ENCODE results near the gene NDRG2. TPM values are rescaled to one million over a fixed set of nuclear protein-coding genes. Genes with fewer than 3 reads are reported as not detected.
A peak's percentile ranks its signal among the peaks of the same experiment; 100 is the strongest.

The NDRG2 gene
- total RNA-seq, 1 donor = not detected

DNA sequence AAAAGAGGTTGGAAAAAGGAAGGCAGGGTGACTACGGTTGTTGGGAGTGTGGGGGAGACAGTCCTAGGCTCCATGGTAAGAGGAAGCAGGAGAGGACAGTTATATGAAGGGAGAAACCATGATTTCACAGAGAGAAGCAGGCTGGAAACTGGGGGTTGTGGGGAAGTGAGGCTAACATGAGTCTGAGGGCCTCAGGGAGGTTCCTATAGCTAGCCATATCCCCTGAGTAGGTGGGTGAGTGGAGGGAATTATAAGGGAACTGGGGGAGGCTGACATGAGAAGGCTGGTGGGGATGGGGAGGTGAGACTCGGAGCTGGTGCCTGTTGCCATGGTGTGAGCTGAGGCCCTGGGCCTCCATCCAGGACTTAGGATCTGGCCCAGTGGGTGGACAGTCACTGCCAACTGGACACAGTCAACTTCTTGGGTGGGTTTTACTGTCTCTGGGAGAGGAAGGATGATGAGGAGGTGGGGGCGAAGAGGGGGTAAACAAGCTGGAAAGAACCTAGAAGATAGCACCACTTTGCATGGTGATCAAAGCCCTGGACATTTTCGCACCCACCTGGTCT lies 8.4 kb upstream of the NDRG2 start:
- H3K4me3 ChIP-seq (ENCODE audit: low read depth, low read length) = no peak overlapping the region
- TF ChIP-seq, protein P1, sequence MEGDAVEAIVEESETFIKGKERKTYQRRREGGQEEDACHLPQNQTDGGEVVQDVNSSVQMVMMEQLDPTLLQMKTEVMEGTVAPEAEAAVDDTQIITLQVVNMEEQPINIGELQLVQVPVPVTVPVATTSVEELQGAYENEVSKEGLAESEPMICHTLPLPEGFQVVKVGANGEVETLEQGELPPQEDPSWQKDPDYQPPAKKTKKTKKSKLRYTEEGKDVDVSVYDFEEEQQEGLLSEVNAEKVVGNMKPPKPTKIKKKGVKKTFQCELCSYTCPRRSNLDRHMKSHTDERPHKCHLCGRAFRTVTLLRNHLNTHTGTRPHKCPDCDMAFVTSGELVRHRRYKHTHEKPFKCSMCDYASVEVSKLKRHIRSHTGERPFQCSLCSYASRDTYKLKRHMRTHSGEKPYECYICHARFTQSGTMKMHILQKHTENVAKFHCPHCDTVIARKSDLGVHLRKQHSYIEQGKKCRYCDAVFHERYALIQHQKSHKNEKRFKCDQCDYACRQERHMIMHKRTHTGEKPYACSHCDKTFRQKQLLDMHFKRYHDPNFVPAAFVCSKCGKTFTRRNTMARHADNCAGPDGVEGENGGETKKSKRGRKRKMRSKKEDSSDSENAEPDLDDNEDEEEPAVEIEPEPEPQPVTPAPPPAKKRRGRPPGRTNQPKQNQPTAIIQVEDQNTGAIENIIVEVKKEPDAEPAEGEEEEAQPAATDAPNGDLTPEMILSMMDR (IDR thresholded peaks at IDR 0.05; ENCODE audit: insufficient read depth, low read depth, low read length) = no peak
- DNase-seq (ENCODE audit: low read depth) = no peak

DNA sequence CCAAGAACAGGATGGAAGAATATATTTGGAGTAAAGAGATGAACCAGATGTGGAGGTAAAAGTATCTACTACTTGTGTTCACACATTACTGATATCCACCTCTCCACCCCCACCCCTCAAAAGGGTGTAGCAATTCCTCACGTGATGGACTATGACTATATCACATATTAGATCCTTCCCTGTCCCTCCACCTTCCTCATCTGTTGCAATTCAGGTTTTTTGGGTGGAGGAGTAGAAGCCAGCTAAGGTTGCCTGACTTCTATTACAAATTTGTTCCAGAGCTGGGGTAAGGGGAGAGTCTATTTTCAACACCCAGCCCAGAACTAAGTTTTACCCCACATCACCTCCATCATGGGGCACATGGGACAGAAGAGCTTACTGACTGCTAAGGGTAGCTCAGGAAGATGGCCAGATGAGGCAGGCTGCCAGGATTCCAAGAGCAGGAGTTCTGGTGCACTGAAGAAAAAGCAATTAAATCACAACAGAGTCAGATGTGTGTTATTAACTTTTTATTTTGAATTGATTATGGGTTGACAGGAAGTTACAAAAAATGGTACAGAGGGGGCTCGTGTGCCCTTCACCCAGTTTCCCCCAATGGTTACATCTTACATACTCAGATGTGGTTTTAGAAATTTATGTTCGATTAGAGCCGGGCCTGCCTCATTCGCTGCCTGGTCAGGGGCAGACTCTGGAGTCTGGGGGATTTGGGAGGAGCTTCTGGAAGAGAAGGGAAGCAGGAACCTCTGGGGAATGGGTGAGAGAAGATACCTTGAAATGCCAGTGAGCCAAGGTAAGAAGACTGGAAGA lies 7.7 kb upstream of the NDRG2 start:
- DNase-seq (ENCODE audit: low read depth) = no peak
- no peak overlapping the region for H3K4me3 ChIP-seq (ENCODE audit: low read depth, low read length)

DNA sequence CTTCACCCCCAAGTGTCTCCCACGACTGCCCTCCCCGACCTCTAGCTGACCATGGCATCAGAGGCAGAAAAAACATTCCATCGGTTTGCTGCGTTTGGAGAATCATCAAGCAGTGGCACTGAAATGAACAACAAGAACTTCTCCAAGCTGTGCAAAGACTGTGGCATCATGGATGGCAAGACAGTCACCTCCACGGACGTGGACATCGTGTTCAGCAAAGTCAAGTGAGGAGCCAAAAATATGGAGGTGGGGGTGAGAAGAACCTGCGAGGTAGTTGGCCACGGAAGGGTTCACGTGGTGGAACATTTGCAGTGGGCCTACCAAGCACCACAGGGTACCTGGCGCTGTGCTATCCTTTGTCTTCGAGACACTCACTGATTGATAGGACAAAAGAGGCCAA lies 5.7 kb upstream of the NDRG2 start:
- no peak for DNase-seq (ENCODE audit: low read depth)
- TF ChIP-seq, protein P1 (IDR thresholded peaks at IDR 0.05; ENCODE audit: insufficient read depth, low read depth, low read length) = no peak
- no peak overlapping the region for H3K4me3 ChIP-seq (ENCODE audit: low read depth, low read length)

More for the DNA sequence above, 7.7 kb upstream of the NDRG2 start:
- TF ChIP-seq, protein P1 (IDR thresholded peaks at IDR 0.05; ENCODE audit: insufficient read depth, low read depth, low read length) = no peak

DNA sequence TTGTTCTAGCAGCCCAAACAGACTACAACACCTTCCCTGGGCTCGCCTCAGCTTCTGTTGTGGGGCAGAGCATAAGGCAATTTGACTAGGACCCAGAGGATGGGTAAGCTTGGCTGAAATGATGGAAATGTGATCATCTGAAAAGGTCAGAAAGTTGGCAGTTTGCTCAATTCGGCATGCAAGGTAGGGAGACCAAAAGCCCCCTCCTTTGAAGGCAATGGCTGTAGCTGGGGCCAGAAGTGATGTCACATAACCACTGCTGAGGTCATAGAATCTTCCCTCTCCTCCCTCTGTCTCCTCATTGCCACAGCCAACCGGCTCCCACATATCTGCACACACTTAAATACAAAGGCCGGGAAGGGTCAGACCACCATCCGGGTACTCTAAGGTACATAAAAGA lies 5.1 kb upstream of the NDRG2 start, which contains the start of gene TPPP2:
Gene TPPP2 (plus strand): TSS at position 301 of the 400 bp plus-strand sequence. CDS start 365 bp downstream, outside the sequence.
- TF ChIP-seq, protein P1 (IDR thresholded peaks at IDR 0.05; ENCODE audit: insufficient read depth, low read depth, low read length) = no peak
- no peak for DNase-seq (ENCODE audit: low read depth)

DNA sequence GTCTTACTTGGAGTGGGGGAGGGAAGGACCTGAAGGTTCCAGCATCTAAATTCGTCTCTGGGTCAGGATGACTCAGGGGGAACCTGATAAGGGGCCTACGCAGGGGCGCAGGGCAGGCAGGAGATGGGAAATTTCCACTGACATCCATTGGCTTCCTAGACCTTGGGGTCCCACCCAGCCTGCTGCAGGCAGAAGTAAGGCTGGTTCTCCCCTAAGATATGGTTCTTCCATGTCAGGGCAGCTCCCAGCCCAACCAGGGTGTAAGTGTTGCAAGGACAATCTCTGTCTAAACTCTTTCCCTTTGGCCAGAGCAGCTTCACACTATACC lies 2.1 kb upstream of the NDRG2 start:
- peak; percentile 25 for DNase-seq (ENCODE audit: low read depth)
- H3K4me3 ChIP-seq (ENCODE audit: low read depth, low read length) = no peak overlapping the region
- TF ChIP-seq, protein P1 (IDR thresholded peaks at IDR 0.05; ENCODE audit: insufficient read depth, low read depth, low read length) = no peak

More for the DNA sequence above, 5.1 kb upstream of the NDRG2 start, which contains the start of gene TPPP2:
- no peak within 1 kb of the TSS for H3K4me3 ChIP-seq (ENCODE audit: low read depth, low read length)

DNA sequence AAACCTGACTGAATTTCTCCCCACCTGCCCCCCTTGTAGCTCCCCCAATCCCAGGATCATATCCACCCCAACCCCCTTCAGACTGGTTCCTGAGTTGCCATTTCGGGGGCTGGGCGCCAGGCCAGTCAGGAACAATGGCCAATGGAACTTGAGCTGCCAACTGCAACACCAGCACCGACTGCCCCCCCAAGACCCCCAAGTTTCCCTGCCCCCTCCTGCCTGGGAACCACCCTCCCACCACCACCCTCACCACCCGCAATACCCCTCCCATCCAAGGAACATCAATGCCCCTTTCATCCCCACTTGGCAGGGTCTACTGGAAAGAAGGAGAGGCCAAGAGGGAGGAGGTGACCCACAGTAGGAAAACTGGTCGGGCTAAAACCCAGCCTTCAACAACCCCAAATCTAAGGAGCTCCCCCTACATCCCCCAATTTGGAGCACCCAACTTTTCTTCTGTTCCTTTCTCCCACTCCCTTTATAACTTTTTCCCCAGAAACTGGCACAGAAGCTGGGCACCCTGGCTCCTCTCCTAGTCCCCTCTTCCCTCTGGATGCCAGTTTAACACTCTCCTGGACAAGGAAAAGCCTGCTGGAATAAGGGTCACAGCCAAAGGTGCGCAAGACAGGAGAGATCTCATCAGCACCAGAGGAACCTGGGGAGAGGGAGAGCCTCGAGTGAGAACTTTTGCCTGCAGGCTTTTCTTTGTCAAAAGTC lies 1.6 kb upstream of the NDRG2 start:
- TF ChIP-seq, protein P1 (IDR thresholded peaks at IDR 0.05; ENCODE audit: insufficient read depth, low read depth, low read length) = no peak
- DNase-seq (ENCODE audit: low read depth) = no peak
- H3K4me3 ChIP-seq (ENCODE audit: low read depth, low read length) = no peak overlapping the region

All from fibroblast of villous mesenchyme (primary cell).